ENCODE data around the gene WDR64. TPM values are rescaled to one million over a fixed set of nuclear protein-coding genes. Genes with fewer than 3 reads are reported as not detected.

WDR64 gene
- total and polyA plus RNA-seq, 4 donors: 0.02 to 0.70 (median 0.17) TPM

GRCh38 chr1:241762713-241763339 is 110.7 kb downstream of the WDR64 start (continued):
- TF ChIP-seq MAX (IDR thresholded peaks at IDR 0.05) (no peak), TAF1 (conservative IDR thresholded peaks at IDR 0.05) (no peak), CTCF (IDR thresholded peaks at IDR 0.05; ENCODE audit: low read depth, low read length, missing input control) (no peak), RAD21 (IDR thresholded peaks at IDR 0.05) (no peak)

- Histone ChIP-seq H3K36me3 (ENCODE audit: control insufficient read depth in 4 of 4, insufficient read depth in 3 of 4, low read depth in 1 of 4, low read length in 3 of 4) (no peaks in the 10 kb centered on the region), H3K9ac (ENCODE audit: low read depth in 1 of 2, low read length in 2 of 2) (no peak overlapping the region), H3K4me3 (ENCODE audit: low read depth in 1 of 3, low read length in 3 of 3) (no peak overlapping the region), H3K27ac (ENCODE audit: low read depth in 1 of 2, low read length in 2 of 2) (no peak overlapping the region), H3K27me3 (ENCODE audit: control insufficient read depth in 4 of 4, insufficient read depth in 4 of 4, low read length in 3 of 4) (no peaks in the 10 kb centered on the region), H3K9me3 (ENCODE audit: control insufficient read depth in 4 of 4, low read length in 3 of 4) (no peaks in the 10 kb centered on the region), H3K4me1 (ENCODE audit: control insufficient read depth in 4 of 4, insufficient read depth in 4 of 4, low read length in 3 of 4) (no peaks in the 10 kb centered on the region)
- TF ChIP-seq JUND (IDR thresholded peaks at IDR 0.05) (no peak), EGR1 (IDR thresholded peaks at IDR 0.05; ENCODE audit: low read depth in 2 of 2) (no peak), SP1 (IDR thresholded peaks at IDR 0.05) (no peak), HNF4G (IDR thresholded peaks at IDR 0.05) (no peak), GABPA (IDR thresholded peaks at IDR 0.05 in 1 of 2, conservative IDR thresholded peaks at IDR 0.05 in 1 of 2) (no peak), RAD21 (IDR thresholded peaks at IDR 0.05) (no peak), HNF4A (conservative IDR thresholded peaks at IDR 0.05) (no peak), FOXA2 (IDR thresholded peaks at IDR 0.05) (no peak), FOXA1 (IDR thresholded peaks at IDR 0.05) (no peak), YY1 (IDR thresholded peaks at IDR 0.05) (no peak), RXRA (IDR thresholded peaks at IDR 0.05) (no peak), MAX (IDR thresholded peaks at IDR 0.05) (no peak), ATF3 (IDR thresholded peaks at IDR 0.05) (no peak), REST (IDR thresholded peaks at IDR 0.05) (no peak), TAF1 (conservative IDR thresholded peaks at IDR 0.05) (no peak), NR2F2 (IDR thresholded peaks at IDR 0.05) (no peak), CTCF (IDR thresholded peaks at IDR 0.05; ENCODE audit: low read depth, low read length, missing input control) (no peak)
- TF ChIP-seq, protein P1, sequence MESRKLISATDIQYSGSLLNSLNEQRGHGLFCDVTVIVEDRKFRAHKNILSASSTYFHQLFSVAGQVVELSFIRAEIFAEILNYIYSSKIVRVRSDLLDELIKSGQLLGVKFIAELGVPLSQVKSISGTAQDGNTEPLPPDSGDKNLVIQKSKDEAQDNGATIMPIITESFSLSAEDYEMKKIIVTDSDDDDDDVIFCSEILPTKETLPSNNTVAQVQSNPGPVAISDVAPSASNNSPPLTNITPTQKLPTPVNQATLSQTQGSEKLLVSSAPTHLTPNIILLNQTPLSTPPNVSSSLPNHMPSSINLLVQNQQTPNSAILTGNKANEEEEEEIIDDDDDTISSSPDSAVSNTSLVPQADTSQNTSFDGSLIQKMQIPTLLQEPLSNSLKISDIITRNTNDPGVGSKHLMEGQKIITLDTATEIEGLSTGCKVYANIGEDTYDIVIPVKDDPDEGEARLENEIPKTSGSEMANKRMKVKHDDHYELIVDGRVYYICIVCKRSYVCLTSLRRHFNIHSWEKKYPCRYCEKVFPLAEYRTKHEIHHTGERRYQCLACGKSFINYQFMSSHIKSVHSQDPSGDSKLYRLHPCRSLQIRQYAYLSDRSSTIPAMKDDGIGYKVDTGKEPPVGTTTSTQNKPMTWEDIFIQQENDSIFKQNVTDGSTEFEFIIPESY (IDR thresholded peaks at IDR 0.05): no peak
- WGBS: 83% methylated on average over 4 of the region's 4 CpGs
- DNase-seq (ENCODE audit: low spot score): no peak
Measured at GRCh38 chr1:241765390-241765789, 113.3 kb downstream of the WDR64 start.

Measured in liver (tissue), 9 donors.